ENCODE results near the gene PDE4D. TPM values are rescaled to one million over a fixed set of nuclear protein-coding genes. Genes with fewer than 3 reads are reported as not detected.
A peak's percentile ranks its signal among the peaks of the same experiment; 100 is the strongest.

PDE4D gene
- total and polyA plus RNA-seq, 10 of the 15 experiments (the other 5 are each of a cell fraction or from before 2014, with no cell fraction given), result 0.87 to 4.1 (median 2.2) TPM

- POLR2A ChIA-PET, result no interaction called here
Measured at GRCh38 chr5:59768152-59769040, 125.1 kb downstream of the PDE4D start.

More at GRCh38 chr5:59768152-59769040, 125.1 kb downstream of the PDE4D start:
- no peak for FAIRE-seq
- H3K36me3 ChIP-seq (ENCODE audit: control insufficient read depth in 2 of 2, insufficient read depth in 2 of 2, low read length in 1 of 2), result no peaks in the 10 kb centered on the region
- 3% methylated on average over 40 of the region's 40 CpGs for WGBS (ENCODE audit: insufficient coverage, insufficient replicate concordance, low lambda C conversion rate, missing lambda C conversion rate)
- BruUV-seq (replicated peaks), result no TSS peak
- peaks cover 2 to 20% of the 10 kb centered on the region in 2 experiments; a peak in 3 of 4 replicates for H3K27me3 ChIP-seq (replicated peaks in 1 of 2; ENCODE audit: control insufficient read depth in 2 of 2, insufficient read depth in 2 of 2, low read length in 1 of 2)
- H2AFZ ChIP-seq (ENCODE audit: control insufficient read depth, low read depth, low read length), result no peak overlapping the region; the same call in 1 of the 2 replicates
- no peaks in the 10 kb centered on the region for H4K20me1 ChIP-seq (ENCODE audit: control insufficient read depth, insufficient read depth)
- CTCF ChIA-PET, result interaction anchor here (1.4 kb wide), 1 partner anchor 10 kb away, joined by 3 read pairs; no protein-coding TSS in a partner anchor
- no peak overlapping the region for H3K9ac ChIP-seq (ENCODE audit: control insufficient read depth, insufficient read depth, low read length)
- intact Hi-C loops (cut with micrococcal nuclease; ENCODE audit: unreplicated experiment) (no loop called here), in situ Hi-C loops (cut with MboI) (no loop called here)
- RAD21 ChIA-PET (ENCODE audit: unreplicated experiment), result no interaction called here
- peak; percentile 45; the same call in 2 of the 3 replicates for ATAC-seq
- SMC1A ChIA-PET (ENCODE audit: uncharacterized antibody, unreplicated experiment), result interaction anchor here (1.0 to 1.1 kb wide), 2 partner anchors 10 to 93 kb away, joined by 3 read pairs; no protein-coding TSS in a partner anchor
- H3K4me2 ChIP-seq (ENCODE audit: control insufficient read depth, insufficient read depth), result no peak overlapping the region
- H3K27ac ChIP-seq (ENCODE audit: control insufficient read depth, insufficient read depth), result no peak overlapping the region
- TF ChIP-seq RUNX3 (IDR thresholded peaks at IDR 0.05; ENCODE audit: low read length) (peak; percentile 8; the same call in 1 of the 2 replicates), NRF1 (conservative IDR thresholded peaks at IDR 0.05; ENCODE audit: low read depth, low read length) (0 out of 2 replicates have a peak, but pooled peaks have one; percentile 8), HDAC2 (IDR thresholded peaks at IDR 0.05) (no peak), NFIC (IDR thresholded peaks at IDR 0.05; ENCODE audit: low read depth, low read length) (no peak), EZH2 (IDR thresholded peaks at IDR 0.05; ENCODE audit: borderline replicate concordance, control insufficient read depth, low read depth, low read length) (0 out of 2 replicates have a peak, but pooled peaks have one; percentile 43), BHLHE40 (IDR thresholded peaks at IDR 0.05; ENCODE audit: borderline replicate concordance in 1 of 2, low read depth in 2 of 2, low read length in 1 of 2) (0 out of 4 replicates have a peak, but pooled peaks of 1 of the 2 experiments have one; percentile 11), TCF12 (IDR thresholded peaks at IDR 0.05; ENCODE audit: low read depth, low read length) (no peak), POU2F2 (IDR thresholded peaks at IDR 0.05; ENCODE audit: borderline replicate concordance, low read depth, low read length) (no peak), SUPT20H (IDR thresholded peaks at IDR 0.05; ENCODE audit: borderline replicate concordance, control insufficient read depth, low read depth, low read length) (no peak), TBL1XR1 (IDR thresholded peaks at IDR 0.05; ENCODE audit: low read depth, low read length) (no peak), MYB (IDR thresholded peaks at IDR 0.05; ENCODE audit: borderline replicate concordance, low read depth, low read length) (no peak), MXI1 (IDR thresholded peaks at IDR 0.05; ENCODE audit: low read depth, low read length) (no peak), MEF2B (IDR thresholded peaks at IDR 0.05; ENCODE audit: partially characterized antibody, poor library complexity, severe bottlenecking) (no peak), SMC3 (IDR thresholded peaks at IDR 0.05; ENCODE audit: borderline replicate concordance, low read length) (no peak), EED (IDR thresholded peaks at IDR 0.05; ENCODE audit: low read depth) (no peak), SPI1 (IDR thresholded peaks at IDR 0.05; ENCODE audit: borderline replicate concordance, insufficient read depth, low read depth, low read length) (no peak), CHD1 (IDR thresholded peaks at IDR 0.05; ENCODE audit: low read depth, low read length) (no peak), CHD4 (IDR thresholded peaks at IDR 0.05) (no peak), CTCF (IDR thresholded peaks at IDR 0.05 in 2 of 3, conservative IDR thresholded peaks at IDR 0.05 in 1 of 3; ENCODE audit: control insufficient read depth in 2 of 3, extremely low read depth in 1 of 3, insufficient read depth in 1 of 3, low read depth in 3 of 3, low read length in 3 of 3) (no peak)
- no peak for DNase-seq (ENCODE audit: low read depth, low spot score)
- no peaks in the 10 kb centered on the region for H3K4me1 ChIP-seq (ENCODE audit: control insufficient read depth, insufficient read depth, low read length)
- H3K9me3 ChIP-seq (replicated peaks; ENCODE audit: control insufficient read depth, insufficient read depth, low read length), result no peaks in the 10 kb centered on the region
- H3K4me3 ChIP-seq, result no peak overlapping the region
- no peaks in the 10 kb centered on the region for H3K79me2 ChIP-seq (ENCODE audit: control insufficient read depth, insufficient read depth, low read length)

Data from GM12878 (cell line).